ENCODE results near the gene PSD. TPM values are rescaled to one million over a fixed set of nuclear protein-coding genes. Genes with fewer than 3 reads are reported as not detected.

The PSD gene
- total and polyA plus RNA-seq, 2 donors (not counting 1 experiment from before 2014, with no cell fraction given) = 0.07 to 5.3 TPM

DNA sequence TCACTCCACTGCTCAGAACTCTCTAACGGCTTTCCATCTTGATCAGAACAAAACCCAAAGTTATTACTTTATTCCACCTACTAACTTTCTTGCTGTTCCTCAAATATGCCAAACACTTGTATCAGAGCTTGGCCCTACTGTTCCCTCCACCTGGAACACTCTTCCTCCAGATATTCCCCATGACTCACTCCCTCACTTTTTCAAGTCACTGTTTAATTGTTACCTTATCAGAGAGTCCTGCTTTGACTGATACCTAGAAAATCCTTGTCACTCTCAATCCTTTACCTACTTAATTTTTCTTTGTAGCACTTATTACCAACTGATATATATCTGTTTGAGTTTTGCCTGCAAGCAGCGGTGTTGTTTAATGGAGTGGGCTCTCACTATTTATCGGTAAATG is 28.7 kb downstream of the PSD start:
- DNase-seq (ENCODE audit: low read depth in 2 of 2) = no peak
- H3K9me3 ChIP-seq (ENCODE audit: control insufficient read depth, insufficient read depth, low read depth, low read length) = no peaks in the 10 kb centered on the region
- H3K79me2 ChIP-seq (ENCODE audit: control insufficient read depth, insufficient read depth, low read length) = no peaks in the 10 kb centered on the region
- no peak overlapping the region for H3K27ac ChIP-seq (ENCODE audit: insufficient read depth, low read length)
- H2AFZ ChIP-seq (ENCODE audit: low read length) = no peak overlapping the region
- H3K27me3 ChIP-seq (ENCODE audit: control insufficient read depth, insufficient read depth, low read length) = no peaks in the 10 kb centered on the region
- H3K4me1 ChIP-seq (ENCODE audit: control insufficient read depth, extremely low read depth, insufficient read depth, low read length) = no peaks in the 10 kb centered on the region
- H3K4me2 ChIP-seq (ENCODE audit: extremely low read depth, insufficient read depth, low read length) = no peak overlapping the region
- H3K36me3 ChIP-seq (ENCODE audit: control insufficient read depth, insufficient read depth, low read length) = no peaks in the 10 kb centered on the region
- no peak overlapping the region for H3K9ac ChIP-seq (ENCODE audit: insufficient read depth, low read length)
- TF ChIP-seq, protein P1, sequence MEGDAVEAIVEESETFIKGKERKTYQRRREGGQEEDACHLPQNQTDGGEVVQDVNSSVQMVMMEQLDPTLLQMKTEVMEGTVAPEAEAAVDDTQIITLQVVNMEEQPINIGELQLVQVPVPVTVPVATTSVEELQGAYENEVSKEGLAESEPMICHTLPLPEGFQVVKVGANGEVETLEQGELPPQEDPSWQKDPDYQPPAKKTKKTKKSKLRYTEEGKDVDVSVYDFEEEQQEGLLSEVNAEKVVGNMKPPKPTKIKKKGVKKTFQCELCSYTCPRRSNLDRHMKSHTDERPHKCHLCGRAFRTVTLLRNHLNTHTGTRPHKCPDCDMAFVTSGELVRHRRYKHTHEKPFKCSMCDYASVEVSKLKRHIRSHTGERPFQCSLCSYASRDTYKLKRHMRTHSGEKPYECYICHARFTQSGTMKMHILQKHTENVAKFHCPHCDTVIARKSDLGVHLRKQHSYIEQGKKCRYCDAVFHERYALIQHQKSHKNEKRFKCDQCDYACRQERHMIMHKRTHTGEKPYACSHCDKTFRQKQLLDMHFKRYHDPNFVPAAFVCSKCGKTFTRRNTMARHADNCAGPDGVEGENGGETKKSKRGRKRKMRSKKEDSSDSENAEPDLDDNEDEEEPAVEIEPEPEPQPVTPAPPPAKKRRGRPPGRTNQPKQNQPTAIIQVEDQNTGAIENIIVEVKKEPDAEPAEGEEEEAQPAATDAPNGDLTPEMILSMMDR (conservative IDR thresholded peaks at IDR 0.05 in 1 of 2, IDR thresholded peaks at IDR 0.05 in 1 of 2; ENCODE audit: low read depth in 1 of 2, low read length in 2 of 2) = no peak
- no peak for TF ChIP-seq EZH2 (IDR thresholded peaks at IDR 0.05; ENCODE audit: low read length, missing control alignments)
- H3K4me3 ChIP-seq (replicated peaks in 1 of 4; ENCODE audit: control extremely low read depth in 1 of 4, insufficient read depth in 1 of 4, low read depth in 3 of 4, low read length in 4 of 4) = no peak overlapping the region
- no peaks in the 10 kb centered on the region for H4K20me1 ChIP-seq (ENCODE audit: control insufficient read depth, extremely low read depth, insufficient read depth, low read length)

GRCh38 chr10:102384606-102385429 is 33.8 kb downstream of the PSD start:
- no peak overlapping the region for H3K27ac ChIP-seq (ENCODE audit: insufficient read depth, low read length)
- no peaks in the 10 kb centered on the region for H3K9me3 ChIP-seq (ENCODE audit: control insufficient read depth, insufficient read depth, low read depth, low read length)
- no peaks in the 10 kb centered on the region for H3K4me1 ChIP-seq (ENCODE audit: control insufficient read depth, extremely low read depth, insufficient read depth, low read length)
- DNase-seq (ENCODE audit: low read depth in 2 of 2) = peak in 1 of 2 donors; percentile 42
- TF ChIP-seq, protein P1 (conservative IDR thresholded peaks at IDR 0.05 in 1 of 2, IDR thresholded peaks at IDR 0.05 in 1 of 2; ENCODE audit: low read depth in 1 of 2, low read length in 2 of 2) = no peak
- TF ChIP-seq EZH2 (IDR thresholded peaks at IDR 0.05; ENCODE audit: low read length, missing control alignments) = no peak
- H3K4me3 ChIP-seq (replicated peaks in 1 of 4; ENCODE audit: control extremely low read depth in 1 of 4, insufficient read depth in 1 of 4, low read depth in 3 of 4, low read length in 4 of 4) = no peak overlapping the region
- peaks cover 11% of the 10 kb centered on the region for H3K36me3 ChIP-seq (ENCODE audit: control insufficient read depth, insufficient read depth, low read length)
- no peaks in the 10 kb centered on the region for H3K79me2 ChIP-seq (ENCODE audit: control insufficient read depth, insufficient read depth, low read length)
- no peak overlapping the region for H3K9ac ChIP-seq (ENCODE audit: insufficient read depth, low read length)
- no peaks in the 10 kb centered on the region for H3K27me3 ChIP-seq (ENCODE audit: control insufficient read depth, insufficient read depth, low read length)
- no peak overlapping the region for H2AFZ ChIP-seq (ENCODE audit: low read length)
- H4K20me1 ChIP-seq (ENCODE audit: control insufficient read depth, extremely low read depth, insufficient read depth, low read length) = no peaks in the 10 kb centered on the region
- no peak overlapping the region for H3K4me2 ChIP-seq (ENCODE audit: extremely low read depth, insufficient read depth, low read length)

GRCh38 chr10:102384053-102384452 is 34.5 kb downstream of the PSD start:
- Histone ChIP-seq H3K27me3 (ENCODE audit: control insufficient read depth, insufficient read depth, low read length) (no peaks in the 10 kb centered on the region), H3K27ac (ENCODE audit: insufficient read depth, low read length) (no peak overlapping the region), H3K9ac (ENCODE audit: insufficient read depth, low read length) (no peak overlapping the region), H4K20me1 (ENCODE audit: control insufficient read depth, extremely low read depth, insufficient read depth, low read length) (no peaks in the 10 kb centered on the region), H3K4me1 (ENCODE audit: control insufficient read depth, extremely low read depth, insufficient read depth, low read length) (no peaks in the 10 kb centered on the region), H3K4me3 (replicated peaks in 1 of 4; ENCODE audit: control extremely low read depth in 1 of 4, insufficient read depth in 1 of 4, low read depth in 3 of 4, low read length in 4 of 4) (no peak overlapping the region), H3K79me2 (ENCODE audit: control insufficient read depth, insufficient read depth, low read length) (no peaks in the 10 kb centered on the region), H3K36me3 (ENCODE audit: control insufficient read depth, insufficient read depth, low read length) (peaks cover 18% of the 10 kb centered on the region), H3K9me3 (ENCODE audit: control insufficient read depth, insufficient read depth, low read depth, low read length) (no peaks in the 10 kb centered on the region), H2AFZ (ENCODE audit: low read length) (no peak overlapping the region), H3K4me2 (ENCODE audit: extremely low read depth, insufficient read depth, low read length) (no peak overlapping the region)
- DNase-seq (ENCODE audit: low read depth in 2 of 2) = peak in 1 of 2 donors; percentile 12
- TF ChIP-seq, protein P1 (conservative IDR thresholded peaks at IDR 0.05 in 1 of 2, IDR thresholded peaks at IDR 0.05 in 1 of 2; ENCODE audit: low read depth in 1 of 2, low read length in 2 of 2) = peak in 1 of 2 donors; percentile 31
- TF ChIP-seq EZH2 (IDR thresholded peaks at IDR 0.05; ENCODE audit: low read length, missing control alignments) = no peak
